Stimulated activated CD8-positive, alpha-beta memory T cell treated with anti-CD3 and anti-CD28 coated beads, Interleukin-15, amount 100 ng/mL, for 48 hours (primary cell): ENCODE measurements around the gene SLC16A6.
"Not testable (repeated sequence)": the region's sequence is repeated elsewhere in the genome, so short reads cannot be mapped to it uniquely, and the experiment has no call there.

ENCODE experiments used
- DNase-seq, 2 donors: peaks; one replicate each; pipeline ENCODE4 v3.0.0-alpha.2; 2020; ENCODE audit warnings: low read depth in 2 of 2

The SLC16A6 gene

GRCh38 chr17:68219429-68219828 lies 71.5 kb downstream of the SLC16A6 start:
- DNase-seq, result not testable (repeated sequence)
